Measurements from ENCODE around the gene EXOSC5. TPM values are rescaled to one million over a fixed set of nuclear protein-coding genes. Genes with fewer than 3 reads are reported as not detected.
A peak's percentile ranks its signal among the peaks of the same experiment; 100 is the strongest.

The EXOSC5 gene
- total and polyA plus RNA-seq, 2 donors from 2014 or later, result 15.5 to 16.8 TPM

DNA sequence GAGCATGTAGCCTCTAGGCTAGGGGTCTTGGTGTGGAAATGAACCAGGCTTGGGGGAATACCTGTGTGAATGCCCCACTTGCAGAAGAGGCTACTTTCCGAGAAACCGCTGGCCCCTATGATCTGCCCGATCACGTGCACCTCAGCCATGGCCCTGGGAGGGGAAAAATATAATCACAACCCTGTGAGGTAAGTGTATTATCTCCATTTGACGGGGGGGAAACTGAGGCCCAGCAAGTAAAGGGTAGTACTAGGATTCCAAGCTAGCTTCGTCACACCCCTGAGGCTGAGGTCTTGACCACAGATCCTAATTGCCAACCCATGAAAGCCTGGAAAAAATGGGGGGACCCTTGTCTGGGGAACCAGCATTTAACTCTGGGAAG is 33.8 kb downstream of the EXOSC5 start:
- no peaks in the 10 kb centered on the region for H3K36me3 ChIP-seq (ENCODE audit: control insufficient read depth in 2 of 3, insufficient read depth in 3 of 3, low read length in 3 of 3)
- H3K4me3 ChIP-seq (ENCODE audit: low read length in 3 of 3), result peak overlapping the region; percentile 85 to 94 (median 90)
- DNase-seq (no peak), FAIRE-seq (no peak)
- intact Hi-C loops (cut with DNase I), result no loop called here
- peaks cover 0 to 18% (median 10%) of the 10 kb centered on the region in 3 donors for H3K4me1 ChIP-seq (ENCODE audit: control insufficient read depth in 2 of 3, insufficient read depth in 2 of 3, low read depth in 1 of 3, low read length in 3 of 3)
- H3K27ac ChIP-seq (ENCODE audit: low read depth in 2 of 2, low read length in 2 of 2), result peak overlapping the region; percentile 98
- TF ChIP-seq, protein P1, sequence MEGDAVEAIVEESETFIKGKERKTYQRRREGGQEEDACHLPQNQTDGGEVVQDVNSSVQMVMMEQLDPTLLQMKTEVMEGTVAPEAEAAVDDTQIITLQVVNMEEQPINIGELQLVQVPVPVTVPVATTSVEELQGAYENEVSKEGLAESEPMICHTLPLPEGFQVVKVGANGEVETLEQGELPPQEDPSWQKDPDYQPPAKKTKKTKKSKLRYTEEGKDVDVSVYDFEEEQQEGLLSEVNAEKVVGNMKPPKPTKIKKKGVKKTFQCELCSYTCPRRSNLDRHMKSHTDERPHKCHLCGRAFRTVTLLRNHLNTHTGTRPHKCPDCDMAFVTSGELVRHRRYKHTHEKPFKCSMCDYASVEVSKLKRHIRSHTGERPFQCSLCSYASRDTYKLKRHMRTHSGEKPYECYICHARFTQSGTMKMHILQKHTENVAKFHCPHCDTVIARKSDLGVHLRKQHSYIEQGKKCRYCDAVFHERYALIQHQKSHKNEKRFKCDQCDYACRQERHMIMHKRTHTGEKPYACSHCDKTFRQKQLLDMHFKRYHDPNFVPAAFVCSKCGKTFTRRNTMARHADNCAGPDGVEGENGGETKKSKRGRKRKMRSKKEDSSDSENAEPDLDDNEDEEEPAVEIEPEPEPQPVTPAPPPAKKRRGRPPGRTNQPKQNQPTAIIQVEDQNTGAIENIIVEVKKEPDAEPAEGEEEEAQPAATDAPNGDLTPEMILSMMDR (IDR thresholded peaks at IDR 0.05; ENCODE audit: borderline replicate concordance, extremely low read depth, insufficient read depth), result no peak
- peak overlapping the region in 2 of 3 donors; percentile 84 to 87 for H3K9ac ChIP-seq (ENCODE audit: low read length in 3 of 3)
- no peaks in the 10 kb centered on the region for H3K9me3 ChIP-seq (ENCODE audit: control insufficient read depth in 2 of 3, insufficient read depth in 1 of 3, low read length in 3 of 3)
- H3K27me3 ChIP-seq (ENCODE audit: control insufficient read depth, insufficient read depth, low read length), result no peaks in the 10 kb centered on the region

DNA sequence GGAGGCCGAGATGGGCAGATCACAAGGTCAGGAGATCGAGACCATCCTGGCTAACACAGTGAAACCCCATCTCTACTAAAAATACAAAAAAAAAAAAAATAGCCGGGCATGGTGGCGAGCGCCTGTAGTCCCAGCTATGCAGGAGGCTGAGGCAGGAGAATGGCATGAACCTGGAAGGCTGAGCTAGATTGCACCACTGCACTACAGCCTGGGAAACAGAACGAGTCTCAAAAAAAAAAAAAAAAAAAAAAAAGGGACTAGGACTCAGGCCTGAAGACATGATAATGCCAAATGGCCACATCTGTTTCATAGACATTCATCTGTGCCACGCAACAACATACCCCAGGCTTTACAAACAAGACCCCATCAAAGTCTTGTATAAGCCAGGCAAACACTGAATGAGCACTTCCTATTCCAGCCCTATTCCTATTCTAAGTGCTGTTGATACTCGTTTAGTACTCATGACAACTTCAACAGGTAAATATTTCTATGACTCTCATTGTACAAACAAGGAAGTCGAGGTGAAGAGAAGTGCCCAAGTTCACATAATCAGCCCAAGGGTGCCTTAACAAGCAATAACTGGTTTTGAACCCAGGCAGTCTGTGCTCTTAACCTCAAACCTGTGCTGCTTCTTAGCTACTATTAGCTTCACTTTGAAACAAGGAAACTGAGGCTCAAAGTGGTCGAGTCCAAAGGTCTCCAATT is 34.9 kb downstream of the EXOSC5 start:
- FAIRE-seq (no peak), DNase-seq (no peak)
- Histone ChIP-seq H3K36me3 (ENCODE audit: control insufficient read depth in 2 of 3, insufficient read depth in 3 of 3, low read length in 3 of 3) (no peaks in the 10 kb centered on the region), H3K9ac (ENCODE audit: low read length in 3 of 3) (no peak overlapping the region), H3K9me3 (ENCODE audit: control insufficient read depth in 2 of 3, insufficient read depth in 1 of 3, low read length in 3 of 3) (no peaks in the 10 kb centered on the region), H3K27me3 (ENCODE audit: control insufficient read depth, insufficient read depth, low read length) (no peaks in the 10 kb centered on the region), H3K4me1 (ENCODE audit: control insufficient read depth in 2 of 3, insufficient read depth in 2 of 3, low read depth in 1 of 3, low read length in 3 of 3) (peaks cover 0 to 13% (median 4%) of the 10 kb centered on the region in 3 donors), H3K27ac (ENCODE audit: low read depth in 2 of 2, low read length in 2 of 2) (no peak overlapping the region), H3K4me3 (ENCODE audit: low read length in 3 of 3) (no peak overlapping the region)
- TF ChIP-seq, protein P1 (IDR thresholded peaks at IDR 0.05; ENCODE audit: borderline replicate concordance, extremely low read depth, insufficient read depth), result no peak
- intact Hi-C loops (cut with DNase I), result no loop called here

DNA sequence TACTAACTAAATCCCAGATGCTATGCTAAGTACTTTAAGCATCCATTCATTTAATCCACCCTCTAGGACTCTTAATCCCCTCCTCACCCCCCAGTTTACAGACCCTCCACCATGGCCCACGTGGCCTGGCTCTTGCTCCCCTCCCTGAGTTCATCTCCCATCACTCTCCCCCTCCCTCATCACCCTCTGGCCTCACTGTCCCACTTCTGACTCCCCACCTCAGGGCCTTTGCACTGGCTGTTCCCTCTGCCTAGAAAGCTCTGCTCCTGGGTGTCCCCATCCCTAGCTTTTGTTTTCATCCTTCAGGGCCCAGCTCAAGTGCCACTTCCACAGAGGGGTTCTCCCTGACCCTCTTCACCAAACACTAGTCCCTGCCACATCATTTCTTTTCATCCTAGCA is 37.4 kb downstream of the EXOSC5 start:
- Histone ChIP-seq H3K4me3 (ENCODE audit: low read length in 3 of 3) (no peak overlapping the region), H3K9me3 (ENCODE audit: control insufficient read depth in 2 of 3, insufficient read depth in 1 of 3, low read length in 3 of 3) (no peaks in the 10 kb centered on the region), H3K36me3 (ENCODE audit: control insufficient read depth in 2 of 3, insufficient read depth in 3 of 3, low read length in 3 of 3) (no peaks in the 10 kb centered on the region), H3K27ac (ENCODE audit: low read depth in 2 of 2, low read length in 2 of 2) (no peak overlapping the region), H3K4me1 (ENCODE audit: control insufficient read depth in 2 of 3, insufficient read depth in 2 of 3, low read depth in 1 of 3, low read length in 3 of 3) (peaks cover 0 to 17% (median under 1%) of the 10 kb centered on the region in 3 donors), H3K27me3 (ENCODE audit: control insufficient read depth, insufficient read depth, low read length) (no peaks in the 10 kb centered on the region), H3K9ac (ENCODE audit: low read length in 3 of 3) (no peak overlapping the region)
- TF ChIP-seq, protein P1 (IDR thresholded peaks at IDR 0.05; ENCODE audit: borderline replicate concordance, extremely low read depth, insufficient read depth), result no peak
- no peak for DNase-seq
- intact Hi-C loops (cut with DNase I), result no loop called here
- FAIRE-seq, result no peak

Measured in kidney (tissue), 14 donors.